K562 (cell line): ENCODE data around the gene ST6GALNAC6. TPM values are rescaled to one million over a fixed set of nuclear protein-coding genes. Genes with fewer than 3 reads are reported as not detected.

Experiments used
- ATAC-seq: fragments of 200-7000 bp; cut with Tn5 transposase; 3 replicates; pipeline ENCODE4 v1.9.1; 2020; ENCODE audit warnings: moderate library complexity
- BruUV-seq: library from RNA; stranded (reverse); fragments of 400-500 nt; replicated peaks from 2 replicates; lab custom pipeline; 2021; lab: Mats Ljungman, UMichigan
- CTCF ChIA-PET: fragments of 300-600 bp; formaldehyde crosslinking; extraction: SDS; loops from one replicate; lab custom pipeline; 2021; ENCODE audit warnings: low intra/inter-chr PET ratio; lab: Yijun Ruan, JAX
- POLR2A ChIA-PET: fragments of 300-600, 350-650 bp; sonication (Branson Sonifier 250); formaldehyde crosslinking; extraction: SDS; loops from one replicate; lab custom pipeline; 2021; ENCODE audit warnings: antibody characterized with exemption, inconsistent platforms; lab: Yijun Ruan, JAX
- DNase-seq, 4 experiments: peaks; one replicate each; pipeline versions ENCODE4 v3.0.0 to v3.0.0-alpha.2; 2011 to 2018; ENCODE audit warnings: low spot score in 3 of 4, mixed read lengths in 3 of 4; ENCODE audit errors: extremely low read depth in 1 of 4
- FAIRE-seq: peaks from 2 replicates; lab custom pipeline; 2011; peaks lifted over from hg19 to GRCh38; lab: Jason Lieb, UNC
- H2AFZ ChIP-seq: 2 replicates; pipeline ENCODE4 v1.6.0; 2011; ENCODE audit warnings: low read depth, low read length, control low read depth, inconsistent platforms
- H3K27ac ChIP-seq: fragments of 200-600 bp; 3 replicates; pipeline ENCODE4 v1.8.0; 2011; ENCODE audit warnings: low read depth, mild to moderate bottlenecking, control low read depth, inconsistent platforms, low read length, moderate library complexity, mixed read lengths; ENCODE audit errors: extremely low read depth
- H3K27me3 ChIP-seq, 2 experiments: fragments of 300-600 bp in 1 of 2; 2 replicates in 1 of 2; 3 replicates in 1 of 2; pipeline versions ENCODE4 v1.6.0 to v1.8.0; 2011; ENCODE audit warnings: inconsistent platforms in 2 of 2, low read length in 2 of 2, mild to moderate bottlenecking in 1 of 2, mixed read lengths in 1 of 2, moderate library complexity in 1 of 2; ENCODE audit not compliant: control insufficient read depth in 2 of 2, insufficient read depth in 2 of 2
- H3K36me3 ChIP-seq: fragments of 300-600 bp; 3 replicates; pipeline ENCODE4 v1.8.0; 2011; ENCODE audit warnings: mild to moderate bottlenecking, low read length, inconsistent platforms; ENCODE audit not compliant: control insufficient read depth, insufficient read depth
- H3K4me1 ChIP-seq, 2 experiments: fragments of 200-600 bp in 1 of 2; replicated peaks in 1 of 2; 2 replicates in 1 of 2; 3 replicates in 1 of 2; pipeline versions ENCODE4 v1.5.1 to v1.8.0; 2011; ENCODE audit warnings: inconsistent platforms in 2 of 2, low read length in 2 of 2, mild to moderate bottlenecking in 1 of 2, mixed read lengths in 1 of 2, moderate library complexity in 1 of 2; ENCODE audit not compliant: control insufficient read depth in 2 of 2, insufficient read depth in 2 of 2
- H3K4me2 ChIP-seq: 2 replicates; pipeline ENCODE4 v1.6.1; 2011; ENCODE audit warnings: low read length, control low read depth, inconsistent platforms, mixed read lengths; ENCODE audit not compliant: insufficient read depth
- H3K4me3 ChIP-seq: fragments of 200-600 bp; sonication (generic), shearing (Covaris generic); 2 replicates; pipeline ENCODE4 v1.5.1; 2016; ENCODE audit warnings: control low read depth, inconsistent platforms
- H3K79me2 ChIP-seq: fragments of 200-600 bp; 3 replicates; pipeline ENCODE4 v1.8.0; 2011; ENCODE audit warnings: low read length, inconsistent platforms; ENCODE audit not compliant: control insufficient read depth, insufficient read depth
- H3K9ac ChIP-seq, 2 experiments: 2 replicates each; pipeline versions ENCODE4 v1.6.0 to v1.6.1; 2011; ENCODE audit warnings: low read depth in 2 of 2, low read length in 2 of 2, control low read depth in 1 of 2, inconsistent platforms in 1 of 2, mild to moderate bottlenecking in 1 of 2, mixed read lengths in 1 of 2; ENCODE audit not compliant: insufficient read depth in 1 of 2
- H3K9me1 ChIP-seq: one replicate; pipeline ENCODE4 v1.6.0; 2011; ENCODE audit warnings: inconsistent platforms, mild to moderate bottlenecking, low read length, moderate library complexity; ENCODE audit not compliant: control insufficient read depth, insufficient read depth
- H3K9me3 ChIP-seq: replicated peaks from 2 replicates; pipeline ENCODE4 v1.5.1; 2011; ENCODE audit warnings: low read depth, low read length, inconsistent platforms; ENCODE audit not compliant: control insufficient read depth, insufficient read depth
- H4K20me1 ChIP-seq: replicated peaks from 2 replicates; pipeline ENCODE4 v1.6.1; 2011; ENCODE audit warnings: low read length, inconsistent platforms, mixed read lengths; ENCODE audit not compliant: control insufficient read depth, insufficient read depth
- MAZ ChIP-seq, 2 experiments: fragments of 450-650 bp in 1 of 2; sonication (generic) in 1 of 2; formaldehyde crosslinking; IDR thresholded peaks in 1 of 2; conservative IDR thresholded peaks in 1 of 2; 2 replicates each; pipeline versions ENCODE4 v1.4.0 to v1.5.0; 2020; ENCODE audit warnings: mild to moderate bottlenecking in 1 of 2, missing genetic modification reagents in 1 of 2
- SMARCC2 ChIP-seq: fragments of 450-650 bp; IDR thresholded peaks from 2 replicates; pipeline ENCODE4 v1.6.1; 2017; ENCODE audit warnings: antibody characterized with exemption, moderate library complexity, mild to moderate bottlenecking, low read depth
- ZFX ChIP-seq: sonication (generic); formaldehyde crosslinking; IDR thresholded peaks from 2 replicates; pipeline ENCODE4 v1.8.0; 2022; ENCODE audit warnings: mild to moderate bottlenecking, missing genetic modification reagents, moderate library complexity
- whole genome bisulfite sequencing: fragments of 100-300 bp; shearing (Covaris generic); methylation state at CpG from one replicate; pipeline ENCODE4 v1.1.6; 2016; ENCODE audit warnings: low coverage, mixed read lengths; ENCODE audit not compliant: insufficient coverage; ENCODE audit errors: missing lambda C conversion rate; 5-methylcytosine and 5-hydroxymethylcytosine counted together
- in situ Hi-C: fragments of 300-500 bp; cut with MboI; formaldehyde crosslinking; loops from 4 replicates; pipeline ENCODE4 v1.15.0; 2018; ENCODE audit warnings: inconsistent platforms, mixed read lengths
- intact Hi-C: fragments of 100-400 bp; cut with micrococcal nuclease; formaldehyde crosslinking; loops from 2 replicates; pipeline ENCODE4 v1.14.2; 2022
- polyA plus RNA-seq, 8 experiments: library from polyadenylated mRNA; depleted of rRNA in 4 of 8; stranded (reverse) in 5 of 8; unstranded in 3 of 8; fragments of >200 nt; fragmentation: Nextera tagmentation in 2 of 8; fragmentation: Illumina TruSeq in 1 of 8; extraction: Ambion mirVana in 2 of 8; extraction: Trizol in 1 of 8; gene quantifications; 2 replicates each; pipeline versions ENCODE4 v1.2.1 to v1.2.3, GENCODE V29; 2011 to 2014; ENCODE audit warnings: inconsistent platforms in 1 of 8, missing spikeins in 1 of 8
- total RNA-seq, 7 experiments: library from RNA; depleted of rRNA in 6 of 7; stranded (reverse); fragments of >200 nt in 6 of 7; fragmentation: Illumina TruSeq in 2 of 7; extraction: Trizol in 2 of 7; gene quantifications; 2 replicates each; pipeline versions ENCODE4 v1.2.1 to v1.2.3, GENCODE V29; 2011 to 2021; ENCODE audit warnings: low replicate concordance in 1 of 7
- TF ChIP-seq, protein P1 (sequence below): sonication (generic); formaldehyde crosslinking; IDR thresholded peaks from 2 replicates; pipeline ENCODE4 v1.8.0; 2022; ENCODE audit warnings: missing genetic modification reagents, mild to moderate bottlenecking, moderate library complexity, borderline replicate concordance

The ST6GALNAC6 gene
- total and polyA plus RNA-seq, 9 of the 15 experiments (the other 6 are each of a cell fraction or from before 2014, with no cell fraction given): 0.13 to 23.0 (median 14.5) TPM

- Histone ChIP-seq H3K36me3 (no peaks in the 10 kb centered on the region), H3K9me1 (peaks cover 5% of the 10 kb centered on the region), H3K79me2 (no peaks in the 10 kb centered on the region), H2AFZ (peak overlapping the region; percentile 79), H3K9me3 (no peaks in the 10 kb centered on the region), H3K27ac (peak overlapping the region; percentile 42; the same call in 1 of the 3 replicates), H3K27me3 (no peaks in the 10 kb centered on the region), H3K4me1 (peaks cover 36 to 67% of the 10 kb centered on the region in 2 experiments), H3K4me2 (no peak overlapping the region; the same call in 1 of the 2 replicates), H3K9ac (peak overlapping the region; percentile 35 to 72; a peak in 3 of 4 replicates), H3K4me3 (no peak overlapping the region), H4K20me1 (no peaks in the 10 kb centered on the region)
- in situ Hi-C loops: no loop called here
- DNase-seq (no peak), ATAC-seq (peak; percentile 59), FAIRE-seq (peak; percentile 60)
- BruUV-seq: no TSS peak
- ChIA-PET CTCF (no interaction called here), POLR2A (interaction anchor here (0.6 to 1.6 kb wide), 6 partner anchors 10 to 346 kb away, joined by 3 to 5 read pairs (median 3); partner anchors contain the start of gene TOR2A)
- 23% methylated on average over 8 of the region's 8 CpGs for WGBS
- intact Hi-C loops: no loop called here
- TF ChIP-seq SMARCC2: no peak
- TF ChIP-seq, protein P1, sequence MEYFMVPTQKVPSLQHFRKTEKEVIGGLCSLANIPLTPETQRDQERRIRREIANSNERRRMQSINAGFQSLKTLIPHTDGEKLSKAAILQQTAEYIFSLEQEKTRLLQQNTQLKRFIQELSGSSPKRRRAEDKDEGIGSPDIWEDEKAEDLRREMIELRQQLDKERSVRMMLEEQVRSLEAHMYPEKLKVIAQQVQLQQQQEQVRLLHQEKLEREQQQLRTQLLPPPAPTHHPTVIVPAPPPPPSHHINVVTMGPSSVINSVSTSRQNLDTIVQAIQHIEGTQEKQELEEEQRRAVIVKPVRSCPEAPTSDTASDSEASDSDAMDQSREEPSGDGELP (CRISPR knock-in tag): 0 out of 2 replicates have a peak, but pooled peaks have one; percentile 9
- TF ChIP-seq ZFX (CRISPR knock-in tag): peak; percentile 40; the same call in 1 of the 2 replicates
- 0 out of 4 replicates have a peak, but pooled peaks of 1 of the 2 experiments have one; percentile 17 for TF ChIP-seq MAZ (CRISPR knock-in tag; conservative IDR thresholded peaks at IDR 0.05 in 1 of 2, IDR thresholded peaks at IDR 0.05 in 1 of 2)
Observed at GRCh38 chr9:127856729-127857116, 42.7 kb downstream of the ST6GALNAC6 start.
